GM21423 (cell line): ENCODE measurements around the gene KRT15.
"Not testable (repeated sequence)": the region's sequence is repeated elsewhere in the genome, so short reads cannot be mapped to it uniquely, and the experiment has no call there.

Experiments used
- ATAC-seq: cut with Tn5 transposase; IDR thresholded peaks from one replicate; pipeline ENCODE4 v1.9.1; 2021; ENCODE audit warnings: mild to moderate bottlenecking, moderate library complexity; ENCODE audit not compliant: unreplicated experiment

The KRT15 gene

DNA sequence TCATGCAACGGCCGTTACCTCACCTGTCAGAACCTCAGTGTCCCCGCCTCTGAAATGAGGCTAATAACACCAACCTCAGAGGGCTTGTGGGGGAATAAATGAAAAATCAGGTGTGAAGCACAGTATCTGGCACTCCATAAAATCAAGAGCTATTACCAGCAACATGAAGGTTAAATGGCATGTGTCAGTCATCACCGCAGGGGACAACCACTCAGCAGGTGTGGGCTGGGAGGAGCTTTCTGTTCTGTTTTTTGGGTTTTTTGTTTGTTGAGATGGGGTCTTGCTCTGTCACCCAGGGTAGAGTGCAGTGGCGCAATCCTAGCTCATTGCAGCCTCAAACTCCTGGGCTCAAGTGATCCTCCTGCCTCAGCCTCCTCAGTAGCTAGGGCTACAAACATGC, 26.2 kb upstream of the KRT15 start:
- no peak for ATAC-seq

DNA sequence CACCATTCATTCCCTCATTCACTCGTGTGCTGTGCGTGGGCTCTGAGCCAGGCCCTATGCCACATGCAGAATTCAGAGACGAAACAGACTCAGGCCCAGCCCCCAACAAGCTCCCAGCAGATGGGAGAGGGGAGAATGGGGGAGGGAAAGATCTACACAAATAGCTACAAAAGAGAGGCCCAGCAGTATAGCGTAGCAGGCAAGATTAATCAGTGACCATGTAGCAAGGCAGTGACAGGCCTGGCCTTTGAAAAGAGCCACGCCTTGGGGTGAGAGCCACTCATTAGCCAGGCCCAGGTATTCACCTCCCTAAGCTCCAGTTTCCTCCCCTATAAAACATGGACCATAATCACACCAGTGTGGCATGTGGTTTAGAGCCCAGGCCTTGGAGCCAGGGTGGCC, 25.8 kb upstream of the KRT15 start:
- no peak for ATAC-seq

DNA sequence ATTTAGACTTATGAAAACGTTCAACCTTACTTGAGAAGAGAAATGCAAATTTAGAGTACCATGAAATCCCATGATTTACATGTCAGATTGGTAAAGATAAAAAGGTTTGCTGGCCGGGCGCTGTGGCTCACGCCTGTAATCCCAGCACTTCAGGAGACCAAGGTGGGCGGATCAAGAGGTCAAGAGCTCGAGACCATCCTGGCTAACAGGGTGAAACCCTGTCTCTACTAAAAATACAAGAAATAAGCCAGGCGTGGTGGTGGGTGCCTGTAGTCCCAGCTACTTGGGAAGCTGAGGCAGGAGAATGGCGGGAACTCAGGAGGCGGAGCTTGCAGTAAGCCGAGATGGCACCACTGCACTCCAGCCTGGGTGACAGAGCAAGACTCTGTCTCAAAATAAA, 24.1 kb upstream of the KRT15 start:
- ATAC-seq = not testable (repeated sequence)

DNA sequence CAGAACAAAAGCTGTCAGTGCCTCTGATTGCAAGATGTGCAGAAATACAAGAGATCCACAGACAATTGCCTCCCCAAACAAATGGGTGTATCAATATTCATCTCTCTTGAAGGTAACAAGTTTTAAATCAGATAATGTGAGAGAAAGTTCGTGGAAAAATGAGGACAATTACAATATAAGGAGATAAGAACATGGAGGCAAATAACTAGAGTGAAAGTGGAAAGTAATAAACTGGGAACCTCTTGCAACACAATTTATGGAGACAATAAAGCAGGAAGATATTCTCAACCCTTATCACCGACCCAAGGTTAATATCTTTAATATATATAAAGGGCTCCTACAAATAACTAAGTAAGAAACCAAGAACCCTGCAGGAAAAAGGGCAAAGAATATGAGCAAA, 23.7 kb upstream of the KRT15 start:
- no peak for ATAC-seq

DNA sequence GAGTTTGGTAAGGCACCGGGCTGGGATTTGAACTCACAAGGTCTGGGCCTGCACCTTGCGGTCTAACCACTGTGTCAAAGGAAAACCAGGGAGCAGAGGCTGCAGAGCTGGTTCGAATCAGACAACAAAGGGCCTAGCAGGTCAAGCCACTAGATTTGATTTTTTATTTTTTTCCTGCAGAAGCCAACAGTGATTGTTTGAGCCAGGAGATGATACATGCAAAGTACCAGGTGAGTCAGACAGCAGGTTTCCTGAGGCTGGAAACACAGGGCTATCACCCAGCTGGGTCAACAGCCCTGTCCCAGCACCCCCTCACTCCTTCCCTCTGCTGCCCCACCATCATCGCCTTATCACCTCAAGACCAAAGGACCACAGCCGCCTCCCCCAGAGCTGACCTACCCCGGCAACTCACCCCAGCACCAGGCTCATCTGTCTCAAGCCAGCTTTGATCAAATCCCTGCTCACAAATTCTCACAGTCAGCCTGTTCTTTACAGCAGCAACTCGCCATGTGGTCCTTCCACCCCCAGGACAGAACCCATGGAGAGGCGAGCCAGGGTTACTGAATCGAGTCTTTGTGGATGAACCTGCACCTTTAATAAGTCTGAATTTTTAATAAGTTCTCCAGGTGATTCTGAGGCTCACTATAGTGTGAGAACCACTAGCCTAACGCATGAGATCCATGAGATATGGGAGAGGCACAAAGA, 22.4 kb upstream of the KRT15 start:
- ATAC-seq = no peak

DNA sequence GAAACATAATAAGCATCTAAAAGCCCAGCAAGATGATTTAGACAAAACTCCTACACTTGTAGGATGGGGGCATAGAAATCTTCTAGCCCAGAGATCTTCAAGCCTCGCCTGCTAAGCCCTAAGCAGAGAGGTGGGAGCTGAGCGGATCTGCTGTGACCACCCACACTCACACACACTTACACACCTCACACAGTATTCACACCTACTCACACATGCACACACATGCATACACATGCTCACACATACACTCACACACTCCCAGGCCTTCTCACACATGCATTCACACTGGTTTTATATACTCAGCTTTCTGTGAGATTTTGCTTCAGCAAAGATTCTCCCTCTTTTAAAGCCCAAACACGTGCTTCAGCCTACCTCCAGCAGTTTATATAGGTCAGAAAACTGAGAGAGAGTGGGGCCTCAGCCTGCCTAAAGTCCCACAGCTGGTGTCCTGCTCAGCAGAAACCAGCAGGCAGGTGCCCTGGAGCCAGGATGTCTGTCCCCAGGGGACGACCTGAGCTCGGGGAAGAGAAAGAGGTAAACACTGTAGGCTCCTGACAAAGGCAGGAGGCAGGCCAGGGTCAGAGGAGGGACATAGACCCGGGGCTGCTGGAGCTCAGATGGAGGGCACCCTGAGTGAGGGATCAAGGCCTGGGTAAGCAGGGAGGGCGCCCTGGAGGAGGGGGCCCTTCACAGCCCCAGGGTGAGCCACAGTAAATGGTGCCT, 21.4 kb upstream of the KRT15 start:
- no peak for ATAC-seq

DNA sequence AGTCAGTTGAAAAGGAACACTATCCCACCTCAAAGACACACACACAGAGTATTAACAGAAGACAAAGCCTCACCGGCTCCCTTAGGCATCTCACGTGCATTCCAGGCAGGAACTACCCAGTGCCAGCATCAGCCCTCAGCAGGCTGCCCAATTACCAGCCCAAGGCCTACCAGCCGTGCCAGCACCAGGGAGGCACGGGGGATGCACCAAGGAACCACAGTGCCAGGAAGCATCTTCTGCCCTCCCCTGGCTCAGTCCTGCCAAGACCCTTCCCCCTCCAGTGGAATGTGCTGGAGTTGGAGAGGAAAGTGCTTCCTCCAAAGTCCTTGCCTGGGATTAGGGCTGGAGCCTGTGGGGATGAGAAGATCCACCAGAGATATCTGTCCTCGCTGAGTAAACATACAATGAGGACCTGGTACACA, 20.4 kb upstream of the KRT15 start:
- no peak for ATAC-seq

DNA sequence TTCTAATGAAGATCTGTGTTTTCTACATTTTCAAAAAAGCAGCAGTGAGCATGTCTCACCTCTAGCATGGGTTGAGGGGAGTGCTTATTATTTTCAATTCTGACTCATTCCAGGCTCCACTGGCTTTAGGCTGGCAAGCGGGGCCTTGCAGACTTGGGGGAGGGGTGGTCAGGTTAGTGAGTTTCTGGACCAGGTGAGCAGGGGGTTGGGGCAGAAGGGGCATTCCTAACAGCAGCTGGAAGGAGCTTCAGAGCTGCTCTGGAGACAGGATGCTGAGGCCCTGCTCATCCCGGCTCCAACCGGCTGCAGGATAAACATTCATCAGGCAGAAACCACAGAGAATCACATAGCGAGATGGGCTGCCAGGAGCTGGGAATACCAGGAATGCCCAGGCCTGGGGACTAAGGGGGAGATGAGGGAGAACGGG, 19.9 kb upstream of the KRT15 start:
- no peak for ATAC-seq

DNA sequence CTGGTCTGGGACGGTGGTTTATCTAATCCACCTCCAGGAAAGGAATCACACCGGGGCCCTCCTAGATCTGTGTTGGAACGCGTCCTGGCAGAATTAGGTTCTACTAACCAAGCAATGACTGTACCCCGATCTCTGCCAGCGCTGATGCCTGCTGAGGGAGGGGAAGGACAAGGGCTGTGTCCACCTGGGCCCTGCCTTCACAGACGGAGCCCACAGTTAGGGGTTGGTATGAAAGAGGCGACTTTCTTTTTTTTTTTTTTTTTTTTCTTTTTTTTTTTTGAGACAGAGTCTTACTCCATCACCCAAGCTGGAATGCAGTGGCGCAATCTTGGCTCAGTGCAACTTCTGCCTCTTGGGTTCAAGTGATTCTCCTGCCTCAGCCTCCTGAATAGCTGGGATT, 19.3 kb upstream of the KRT15 start:
- ATAC-seq = no peak

DNA sequence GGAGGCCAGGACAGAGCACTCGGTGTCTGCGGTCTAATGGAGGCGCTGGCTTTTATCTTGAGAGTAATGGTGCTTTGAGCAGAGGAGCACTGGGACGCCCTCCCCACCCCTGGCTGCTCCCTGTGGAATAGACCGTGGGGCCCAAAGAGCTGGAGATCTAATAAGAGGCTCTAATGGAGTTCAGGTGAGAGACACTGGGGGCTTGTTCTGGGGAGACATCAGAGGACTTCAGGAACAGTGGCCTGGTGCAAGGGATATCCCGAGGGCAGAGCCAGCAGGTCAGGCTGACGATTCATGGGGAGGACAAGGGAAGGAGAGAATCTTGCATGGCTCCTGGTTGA, 18.9 kb upstream of the KRT15 start:
- ATAC-seq = no peak

DNA sequence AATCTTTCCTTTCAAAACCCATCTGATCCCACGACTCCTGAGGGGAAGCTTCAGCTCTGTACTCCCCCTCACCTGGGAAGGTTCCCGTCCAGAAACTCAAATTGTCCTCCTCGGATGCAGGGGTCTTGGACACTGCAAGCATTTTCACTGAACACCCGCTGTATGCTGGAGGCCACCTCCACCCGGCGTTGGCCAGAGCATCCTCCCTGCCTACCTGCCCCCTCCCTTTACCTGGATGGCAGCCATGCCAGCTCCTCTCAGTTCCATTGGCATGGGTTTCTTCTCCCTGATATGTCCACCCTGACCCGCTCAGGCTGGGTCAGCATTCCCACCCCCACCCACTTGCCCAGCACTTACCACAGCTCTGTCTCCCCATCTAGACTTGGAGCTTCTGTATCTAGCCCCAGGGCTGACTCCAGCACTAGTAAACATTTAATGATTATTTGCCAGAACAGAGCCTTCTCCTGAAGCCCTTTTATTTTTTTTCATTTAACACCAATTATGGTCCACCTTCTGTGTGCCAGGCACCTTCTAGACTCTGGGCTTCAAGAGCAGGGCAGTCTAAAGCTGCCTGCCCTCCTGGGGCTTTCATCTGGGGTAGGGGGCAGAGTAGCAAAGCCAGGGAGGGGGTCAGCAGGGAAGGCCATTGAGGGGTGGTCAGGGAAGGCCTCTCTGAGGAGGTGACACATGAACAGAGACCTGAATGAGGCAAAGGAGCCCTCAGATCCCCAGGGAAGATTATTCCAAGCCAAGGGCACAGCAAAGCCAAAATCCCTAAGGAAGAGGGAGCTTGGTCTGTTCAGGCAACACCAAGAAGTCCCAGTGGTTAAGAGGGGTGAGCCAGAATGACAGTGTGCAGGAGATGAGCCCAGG, 18.3 kb upstream of the KRT15 start:
- no peak for ATAC-seq

DNA sequence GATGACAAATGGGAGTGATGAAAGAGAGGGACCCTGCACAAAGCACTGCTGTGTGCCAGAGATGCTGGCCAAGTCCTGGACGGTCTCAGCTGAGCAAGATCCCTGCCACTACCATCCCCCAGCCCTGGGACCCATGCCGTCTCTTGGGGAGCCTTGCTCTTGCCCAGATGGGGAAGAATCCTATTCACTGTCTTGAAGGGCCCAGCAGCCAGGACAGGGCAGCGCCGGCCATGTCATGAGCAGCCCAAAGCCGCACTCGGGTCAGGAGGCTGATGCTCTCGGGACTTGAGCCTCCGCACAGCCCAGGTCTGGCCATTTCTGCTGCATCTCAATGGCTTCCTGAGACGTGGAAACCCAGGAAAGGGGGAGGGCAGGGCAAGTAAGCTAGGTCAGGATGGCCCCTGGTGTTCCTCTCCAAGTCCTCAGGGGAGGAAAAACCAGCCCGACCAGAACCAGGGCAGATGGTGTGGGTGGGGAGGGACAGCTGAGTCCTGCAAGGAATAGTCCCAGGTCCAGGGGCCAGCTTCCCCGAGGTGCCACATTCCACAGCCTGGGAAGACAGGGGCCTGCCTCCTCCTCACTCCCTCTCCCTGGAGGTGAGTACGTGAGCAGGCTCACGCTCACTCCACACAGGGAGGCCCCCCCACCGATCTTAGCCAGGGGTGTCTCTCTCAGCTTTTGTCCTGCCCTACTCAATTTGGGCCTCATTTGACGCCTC, 17.2 kb upstream of the KRT15 start:
- no peak for ATAC-seq

DNA sequence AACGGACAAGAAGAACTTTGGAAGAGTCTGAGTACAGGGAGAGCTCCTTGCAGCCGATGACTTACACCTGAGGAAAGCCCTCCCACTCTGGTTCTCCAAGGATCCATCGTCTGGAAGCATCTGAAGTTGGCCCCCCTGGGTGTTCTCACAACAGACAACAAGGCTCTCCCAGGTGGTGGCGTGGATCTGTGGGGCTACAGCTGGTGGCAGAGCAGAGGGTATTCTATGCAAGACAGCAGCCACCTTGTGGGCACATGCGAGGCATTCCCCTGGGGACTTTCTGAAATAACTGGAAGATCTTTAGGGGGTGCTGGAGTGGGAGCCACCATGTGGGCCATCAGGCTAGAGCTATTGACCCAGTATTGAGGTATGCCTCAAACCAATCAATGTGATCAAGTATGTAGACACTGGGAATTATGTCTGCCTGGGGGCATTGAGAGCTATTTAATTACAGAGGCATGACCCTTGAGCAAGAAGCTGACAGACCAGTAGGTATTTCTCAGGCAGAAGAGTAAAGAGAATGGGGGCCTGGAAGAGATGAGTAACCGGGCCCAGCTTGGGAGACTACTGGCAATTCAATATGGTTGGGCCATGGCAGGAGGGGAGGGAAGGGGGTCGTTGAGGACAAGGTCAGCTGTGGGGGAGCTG, 16.3 kb upstream of the KRT15 start:
- ATAC-seq = no peak

DNA sequence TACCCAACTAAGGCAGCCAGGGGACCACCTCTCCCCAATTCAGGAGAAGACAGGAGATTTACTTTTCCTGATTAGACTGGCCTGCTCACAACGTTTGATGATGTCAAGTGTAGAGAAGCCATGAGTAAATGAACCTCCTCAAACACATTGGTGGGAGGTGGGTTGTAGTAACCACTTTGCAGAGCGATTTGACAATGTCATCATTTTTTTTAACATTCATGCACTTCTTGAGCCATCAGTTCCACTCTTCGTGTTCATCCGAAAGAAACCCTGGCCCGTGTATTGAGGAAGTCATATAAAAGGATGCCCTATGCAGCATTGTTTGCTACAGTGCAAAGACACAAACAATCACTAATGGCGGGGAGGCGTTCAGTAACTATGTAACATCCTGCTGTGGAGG, 14.9 kb upstream of the KRT15 start:
- ATAC-seq = no peak

DNA sequence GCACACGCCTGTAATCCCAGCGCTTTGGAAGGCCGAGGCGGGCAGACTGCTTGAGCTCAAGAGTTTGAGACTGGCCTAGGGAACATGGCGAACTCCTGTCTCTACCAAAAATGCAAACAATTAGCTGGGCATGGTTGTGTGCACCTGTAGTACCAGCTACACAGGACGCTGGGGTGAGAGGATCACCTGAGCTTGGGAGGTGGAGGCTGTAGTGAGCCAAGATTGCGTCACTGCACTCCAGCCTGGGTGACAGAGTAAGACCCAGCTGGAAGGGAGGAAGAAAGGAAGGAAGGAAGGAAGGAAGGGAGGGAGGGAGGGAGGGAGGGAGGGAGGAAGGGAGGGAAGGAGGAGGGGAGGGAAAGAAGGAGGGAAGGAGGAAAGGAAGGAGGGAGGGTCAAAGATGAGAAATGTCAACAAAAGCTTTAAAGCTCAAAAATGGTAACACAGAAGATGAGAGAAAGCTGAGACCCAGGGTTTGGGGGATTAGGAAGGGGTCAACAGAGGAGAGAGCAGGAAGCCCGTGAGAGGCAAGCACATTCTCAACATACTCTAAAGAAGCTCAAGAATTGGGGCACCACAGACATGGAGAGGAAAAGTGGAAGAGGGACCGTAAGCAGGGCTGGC, 14.4 kb upstream of the KRT15 start:
- ATAC-seq = no peak

DNA sequence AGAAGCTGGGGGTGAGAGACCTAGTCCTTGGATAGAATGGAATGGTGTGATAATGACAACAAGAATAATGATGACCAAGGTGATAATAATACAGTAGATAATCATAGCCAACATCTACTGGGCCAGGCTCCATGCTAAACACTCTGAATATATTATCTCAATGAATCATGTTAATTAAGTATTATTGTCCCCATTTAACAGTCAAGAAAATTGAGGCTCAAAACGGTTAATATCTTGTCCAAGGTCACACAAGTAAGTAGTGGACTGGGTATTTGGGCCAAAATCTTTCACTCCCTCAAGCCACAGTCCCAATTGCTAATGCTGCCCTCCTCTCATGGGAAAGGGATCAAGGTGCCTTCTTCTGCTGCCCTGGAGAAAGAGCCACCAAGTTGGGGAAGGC, 13.3 kb upstream of the KRT15 start:
- no peak for ATAC-seq

DNA sequence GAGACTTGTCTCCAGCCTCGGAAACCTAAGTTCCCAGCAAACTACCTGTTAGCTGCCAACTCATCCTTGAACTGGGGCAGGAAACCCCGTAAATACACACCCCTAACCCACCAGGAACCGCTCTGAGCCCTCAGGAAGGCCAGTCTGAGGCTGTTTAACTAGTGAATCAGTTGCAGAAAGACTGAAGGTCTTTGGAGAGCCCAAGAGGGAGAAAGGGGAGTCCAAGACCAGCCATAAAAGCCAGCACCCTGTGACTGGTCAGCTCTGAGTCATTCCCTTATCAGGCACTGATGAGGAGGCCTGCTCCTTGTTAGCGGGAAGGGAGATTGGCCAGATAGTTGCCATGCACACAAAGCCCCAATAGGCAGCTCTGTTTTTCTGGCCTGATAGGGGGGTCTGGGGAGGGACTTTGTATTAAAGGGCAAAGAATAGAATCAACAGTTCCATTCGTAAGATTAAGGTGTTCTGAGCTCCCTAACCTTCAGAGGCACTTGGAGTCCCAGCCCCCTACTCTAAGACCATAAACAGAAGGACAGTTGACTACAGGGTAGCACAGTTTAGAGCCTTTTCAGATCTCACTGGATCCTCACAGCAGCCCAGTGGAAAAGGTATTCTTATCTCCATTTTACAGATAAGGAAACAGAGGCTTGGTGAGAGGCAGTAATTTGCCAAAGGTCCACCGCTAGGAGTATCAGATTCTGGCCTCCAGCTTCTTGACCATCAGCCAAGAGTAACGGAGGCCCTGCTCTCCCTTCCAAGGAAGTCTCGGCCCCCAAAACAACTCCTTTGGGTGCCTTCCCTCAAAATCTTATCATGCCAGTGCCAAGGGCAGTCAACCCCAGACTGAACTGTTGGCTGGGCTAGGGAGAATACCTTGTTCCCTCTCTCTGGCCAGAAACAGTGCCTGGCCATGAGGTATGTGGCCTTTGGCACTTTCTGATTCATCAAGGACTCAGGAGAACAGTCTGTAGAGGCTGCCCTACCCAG, 11.7 kb upstream of the KRT15 start:
- no peak for ATAC-seq

DNA sequence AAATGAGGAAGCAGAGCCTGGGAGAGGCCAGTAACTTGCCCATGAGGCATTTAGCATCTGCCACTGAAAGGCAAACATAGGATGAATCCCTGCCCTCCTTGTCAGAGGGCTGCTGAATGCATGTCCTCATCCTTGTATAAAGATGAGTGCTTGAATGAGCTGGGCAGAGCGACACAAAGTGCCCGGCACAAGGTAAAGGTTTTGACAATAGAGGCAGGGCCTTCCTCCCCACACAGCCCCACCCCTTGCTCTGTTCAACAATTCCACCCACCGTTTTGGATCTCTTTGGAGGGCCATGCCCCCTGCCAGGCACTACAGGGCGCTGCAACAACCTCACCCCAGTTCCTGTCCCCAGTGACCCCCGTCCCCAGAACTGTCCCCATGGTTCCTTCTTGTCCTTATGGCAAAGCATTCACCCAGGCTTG, 10.8 kb upstream of the KRT15 start:
- ATAC-seq = no peak

DNA sequence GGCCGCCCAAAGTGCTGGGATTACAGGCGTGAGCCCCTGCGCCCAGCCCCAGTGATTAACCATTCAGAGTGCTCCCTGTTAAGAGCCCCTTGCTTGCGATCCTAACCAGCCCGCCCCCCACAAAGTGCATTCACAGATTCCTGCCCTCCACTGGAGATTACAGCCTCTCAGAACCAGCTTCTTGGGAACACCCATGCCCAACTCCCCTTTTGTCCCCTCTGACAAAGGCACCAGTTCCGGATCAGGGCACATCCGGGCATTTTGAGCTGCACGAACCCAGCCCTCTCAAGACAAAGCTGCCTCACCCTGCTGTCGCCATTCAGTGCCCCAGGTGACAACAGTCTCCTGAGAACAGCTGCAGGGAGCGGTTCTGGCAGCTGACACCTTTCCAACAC, 10.3 kb upstream of the KRT15 start:
- no peak for ATAC-seq
